LNCAP (cell line): Measurements from ENCODE around the gene TUBB3.

Source experiments
- CTCF ChIP-seq: fragments of 450-650 bp; IDR thresholded peaks from 2 replicates; pipeline ENCODE4 v1.5.1; 2017; ENCODE audit warnings: mild to moderate bottlenecking

TUBB3 gene

GRCh38 chr16:89957216-89957785 lies 34.2 kb downstream of the TUBB3 start:
- no peak for TF ChIP-seq CTCF

DNA sequence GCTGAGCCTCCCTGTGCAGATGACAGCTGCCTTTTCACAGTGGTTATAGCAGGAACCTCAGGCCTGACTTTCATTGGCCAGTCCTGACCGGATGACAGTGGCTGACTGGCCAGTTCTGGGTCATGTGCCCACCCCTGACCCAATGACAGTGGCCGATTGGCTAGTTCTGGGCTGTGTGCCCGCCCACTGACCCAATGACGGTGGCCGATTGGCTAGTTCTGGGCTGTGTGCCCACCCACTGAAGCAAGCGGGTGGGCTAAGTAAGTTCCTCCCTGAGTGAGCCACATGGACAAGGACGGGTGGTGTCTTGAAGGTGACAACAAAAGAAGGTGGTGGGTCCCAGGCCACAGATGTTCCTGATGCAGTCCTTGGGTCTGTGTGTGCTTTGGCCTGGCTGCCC lies 34.9 kb downstream of the TUBB3 start:
- no peak for TF ChIP-seq CTCF

GRCh38 chr16:89958596-89958995 lies 35.5 kb downstream of the TUBB3 start:
- no peak for TF ChIP-seq CTCF

DNA sequence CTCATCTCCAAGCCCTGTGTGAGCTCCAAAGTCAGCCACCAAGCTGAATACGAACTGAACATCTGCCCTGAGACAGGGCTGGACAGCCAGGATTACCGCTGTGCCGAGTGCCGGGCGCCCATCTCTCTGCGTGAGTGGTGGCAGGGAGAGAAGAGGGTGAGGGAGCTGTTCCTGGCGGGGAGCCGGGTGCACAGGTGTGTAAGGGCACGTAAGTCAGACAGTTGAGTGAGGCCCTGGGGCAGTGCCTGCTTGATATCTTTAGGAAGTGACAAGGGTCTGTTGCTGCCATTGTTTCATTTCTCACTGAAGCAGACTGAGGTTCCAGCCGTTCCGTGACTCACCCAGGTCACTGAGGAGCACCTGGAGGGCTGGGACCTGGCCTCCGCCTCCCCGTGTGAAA lies 37.8 kb downstream of the TUBB3 start:
- no peak for TF ChIP-seq CTCF

DNA sequence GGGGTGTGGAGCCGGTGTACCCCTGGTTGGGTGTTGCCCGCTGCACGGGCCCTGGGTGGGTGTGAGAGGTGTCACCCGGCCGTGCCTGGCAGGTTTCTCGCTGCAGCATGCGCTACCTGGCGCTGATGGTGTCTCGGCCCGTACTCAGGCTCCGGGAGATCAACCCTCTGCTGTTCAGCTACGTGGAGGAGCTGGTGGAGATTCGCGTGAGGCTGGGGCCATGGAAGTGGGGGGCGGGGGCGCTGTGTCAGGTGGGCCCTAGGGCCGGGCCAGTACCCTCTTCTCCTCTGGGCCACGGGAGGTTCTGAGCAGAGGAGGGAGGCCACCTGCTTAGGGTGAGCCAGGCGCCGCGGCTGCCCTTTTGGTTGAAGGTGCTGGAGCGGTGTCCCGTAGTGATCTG lies 38.8 kb downstream of the TUBB3 start:
- TF ChIP-seq CTCF = no peak

DNA sequence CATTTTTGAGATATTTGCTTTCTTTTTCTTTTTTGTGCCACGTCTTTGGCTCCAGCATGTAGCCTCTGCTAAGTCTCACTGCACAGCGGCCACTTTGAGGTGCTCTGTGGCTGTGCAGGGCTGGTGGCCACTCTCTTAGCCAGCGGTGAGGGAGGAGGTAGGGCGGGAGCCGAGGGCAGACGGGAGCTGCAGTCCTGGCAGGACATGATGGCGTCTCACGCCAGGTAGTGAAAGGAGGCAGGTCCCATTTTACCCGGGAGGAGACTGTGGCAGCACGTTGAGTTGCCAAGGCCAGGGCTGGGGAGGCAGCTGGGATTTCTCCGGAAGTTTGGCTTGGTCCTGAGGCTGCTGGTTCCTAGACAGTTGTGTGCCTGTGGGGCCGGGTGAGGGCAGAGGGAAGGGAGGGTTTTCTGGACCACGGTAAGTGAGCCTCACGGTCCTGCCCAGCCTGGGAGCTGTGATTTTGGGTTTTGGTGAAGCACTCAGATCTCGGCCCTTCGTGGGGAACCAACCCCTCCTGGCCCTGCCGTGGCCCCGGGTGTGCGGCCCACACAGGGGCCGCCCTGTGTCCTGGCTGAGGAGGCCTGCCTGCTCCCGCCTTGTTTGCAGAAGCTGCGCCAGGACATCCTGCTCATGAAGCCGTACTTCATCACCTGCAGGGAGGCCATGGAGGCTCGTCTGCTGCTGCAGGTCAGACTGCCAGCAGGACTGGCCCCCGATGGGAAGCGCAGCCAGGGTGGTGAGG lies 39.8 kb downstream of the TUBB3 start:
- no peak for TF ChIP-seq CTCF

- TF ChIP-seq CTCF = no peak
Measured at GRCh38 chr16:89964201-89964600, 41.1 kb downstream of the TUBB3 start.
